Left renal cortex interstitium (tissue), 4 donors: ENCODE results near the gene ETV2. TPM values are rescaled to one million over a fixed set of nuclear protein-coding genes. Genes with fewer than 3 reads are reported as not detected.

Source experiments
- DNase-seq, 4 donors: peaks; one replicate each; pipeline ENCODE4 v3.0.0-alpha.2; 2013; ENCODE audit warnings: low read depth in 4 of 4, low spot score in 2 of 4, missing footprints in 1 of 4
- polyA plus RNA-seq, 4 donors: library from polyadenylated mRNA; unstranded; fragments of 120-200 nt; gene quantifications; one replicate each; pipeline ENCODE4 v1.2.1, GENCODE V29; 2013; ENCODE audit not compliant: insufficient read length in 4 of 4

ETV2 gene
- polyA plus RNA-seq, 4 donors = 1.1 to 3.6 (median 2.6) TPM

DNA sequence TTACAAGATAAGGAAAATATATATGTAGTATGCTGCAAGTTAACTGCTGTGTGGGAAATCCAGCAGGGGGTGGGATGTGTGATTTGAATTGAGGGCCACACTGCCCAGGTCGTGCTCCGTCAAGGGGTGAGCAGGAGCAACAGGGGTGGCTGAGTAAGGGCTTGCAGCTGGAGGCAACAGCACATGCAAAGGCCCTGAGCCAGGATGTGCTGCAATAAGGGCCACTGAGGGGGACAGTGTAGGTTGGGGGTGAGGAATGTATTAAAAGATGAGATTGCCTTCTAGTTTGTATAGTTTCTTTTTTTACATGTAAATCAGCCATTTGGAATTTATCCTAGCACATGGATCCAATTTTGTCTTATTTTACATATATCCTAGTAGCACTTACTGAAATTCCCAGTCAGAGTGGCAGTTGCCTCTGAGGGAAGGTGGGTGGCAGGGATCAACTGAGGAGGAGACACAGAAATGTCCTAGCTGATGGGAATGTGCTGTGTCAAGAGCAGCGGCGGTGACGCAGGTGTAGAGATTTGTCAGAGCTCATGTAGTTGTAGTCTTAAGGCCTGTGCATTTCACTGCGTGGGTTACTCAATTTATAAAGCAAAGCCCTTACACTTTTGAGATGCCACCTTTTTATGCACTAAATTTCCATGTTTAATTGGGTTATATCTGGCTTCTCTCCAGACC, 18.1 kb upstream of the ETV2 start:
- DNase-seq = no peak

DNA sequence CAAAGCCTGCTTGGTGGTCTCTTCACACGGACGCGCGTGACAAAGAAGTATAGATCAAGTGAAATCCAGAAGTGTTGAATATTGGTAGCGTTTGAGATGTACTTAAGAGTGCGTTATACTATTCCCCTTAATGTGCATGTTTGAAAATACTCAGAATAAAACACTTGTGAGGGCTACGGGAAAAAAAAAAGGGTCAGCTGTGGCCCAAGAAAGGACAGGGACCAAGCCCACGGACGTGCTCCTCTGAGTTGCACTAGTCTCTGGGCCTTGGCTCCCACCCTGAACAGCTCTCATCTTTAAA, 13.3 kb upstream of the ETV2 start:
- DNase-seq = no peak

DNA sequence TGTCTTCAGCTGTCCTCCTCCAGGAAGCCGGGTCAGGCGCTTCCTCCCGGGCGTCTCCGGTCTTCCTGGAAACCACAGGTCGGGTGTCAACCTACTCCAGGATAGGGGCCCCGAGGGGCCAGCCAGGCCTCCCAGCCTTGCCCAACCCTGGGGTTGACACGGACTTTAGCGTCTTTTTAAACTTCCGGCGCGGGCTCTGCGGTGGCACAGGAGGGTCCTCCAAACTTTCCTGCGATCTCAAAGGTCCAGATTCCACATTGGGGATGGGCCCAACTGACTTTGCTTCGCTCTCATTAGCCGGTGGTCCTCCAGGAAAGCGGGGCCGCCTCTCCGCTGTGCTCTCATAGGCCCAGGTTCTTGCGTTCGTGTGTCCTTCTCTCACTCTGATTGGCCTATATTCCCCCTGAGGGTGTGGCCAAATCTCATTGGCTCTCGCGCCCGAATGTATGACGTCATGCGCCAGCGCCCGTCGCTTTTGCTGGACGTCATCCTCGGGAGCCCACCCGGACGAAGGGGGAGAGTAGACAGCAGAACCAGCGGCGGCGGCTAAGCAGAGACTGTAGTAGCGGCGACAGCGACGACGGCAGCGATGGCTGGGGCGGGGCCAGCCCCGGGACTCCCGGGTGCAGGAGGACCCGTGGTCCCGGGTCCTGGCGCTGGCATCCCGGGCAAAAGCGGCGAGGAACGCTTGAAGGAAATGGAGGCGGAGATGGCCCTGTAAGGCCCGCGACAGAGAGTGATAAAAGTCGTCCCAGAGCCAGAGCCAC, 12.8 kb upstream of the ETV2 start, which contains the start of gene RBM42:
Gene RBM42, plus strand, starts transcription at position 472 of the 767 bp plus-strand sequence. Its CDS starts 118 bp downstream, at position 590.
- peak; percentile 96 to 99 (median 98) for DNase-seq

- no peak for DNase-seq
Observed at GRCh38 chr19:35629332-35629633, 12.3 kb upstream of the ETV2 start.

DNA sequence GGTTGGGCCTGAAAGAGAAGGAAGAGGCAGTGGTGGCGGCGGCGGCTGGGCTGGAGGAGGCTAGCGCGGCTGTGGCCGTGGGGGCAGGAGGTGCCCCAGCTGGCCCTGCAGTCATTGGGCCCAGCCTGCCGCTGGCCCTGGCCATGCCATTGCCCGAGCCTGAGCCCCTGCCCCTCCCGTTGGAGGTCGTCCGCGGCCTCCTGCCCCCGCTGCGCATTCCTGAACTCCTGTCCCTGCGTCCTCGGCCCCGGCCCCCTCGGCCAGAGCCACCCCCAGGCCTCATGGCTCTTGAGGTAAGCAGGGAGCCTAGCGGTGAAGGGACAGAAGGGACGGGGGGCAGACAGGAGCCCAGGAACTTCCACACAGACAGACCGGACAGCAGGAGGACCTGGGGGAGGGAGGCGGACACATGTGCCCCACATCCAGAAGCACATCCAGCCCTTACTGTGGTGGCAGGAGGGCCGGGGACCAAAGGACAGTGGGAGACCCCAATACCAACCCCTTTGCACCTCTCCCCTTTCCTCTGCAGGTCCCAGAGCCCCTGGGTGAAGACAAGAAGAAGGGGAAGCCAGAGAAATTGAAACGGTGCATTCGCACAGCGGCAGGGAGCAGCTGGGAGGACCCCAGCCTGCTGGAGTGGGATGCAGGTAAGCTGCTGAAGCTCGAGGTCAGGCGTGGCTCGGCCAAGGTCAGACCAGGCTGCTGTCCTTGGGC, 7.7 kb upstream of the ETV2 start:
- DNase-seq = no peak

GRCh38 chr19:35636651-35637050, 4.9 kb upstream of the ETV2 start:
- DNase-seq = no peak

DNA sequence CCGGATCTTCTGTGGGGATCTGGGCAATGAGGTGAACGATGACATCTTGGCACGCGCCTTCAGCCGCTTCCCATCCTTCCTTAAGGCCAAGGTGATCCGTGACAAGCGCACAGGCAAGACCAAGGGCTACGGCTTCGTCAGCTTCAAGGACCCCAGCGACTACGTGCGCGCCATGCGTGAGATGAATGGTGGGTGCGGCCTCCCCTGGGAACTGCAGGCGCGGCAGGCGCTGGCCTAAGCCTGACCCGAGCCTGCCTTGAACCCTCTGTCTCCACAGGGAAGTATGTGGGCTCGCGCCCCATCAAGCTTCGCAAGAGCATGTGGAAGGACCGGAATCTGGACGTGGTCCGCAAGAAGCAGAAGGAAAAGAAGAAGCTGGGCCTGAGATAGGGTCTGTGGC, 4.4 kb upstream of the ETV2 start:
- no peak for DNase-seq

- DNase-seq = no peak
Observed at GRCh38 chr19:35639321-35639639, 2.3 kb upstream of the ETV2 start.

- DNase-seq = no peak
Observed at GRCh38 chr19:35639863-35640262, 1.7 kb upstream of the ETV2 start.

- DNase-seq = no peak
Observed at GRCh38 chr19:35642312-35642711, 767 bp downstream of the ETV2 start.

DNA sequence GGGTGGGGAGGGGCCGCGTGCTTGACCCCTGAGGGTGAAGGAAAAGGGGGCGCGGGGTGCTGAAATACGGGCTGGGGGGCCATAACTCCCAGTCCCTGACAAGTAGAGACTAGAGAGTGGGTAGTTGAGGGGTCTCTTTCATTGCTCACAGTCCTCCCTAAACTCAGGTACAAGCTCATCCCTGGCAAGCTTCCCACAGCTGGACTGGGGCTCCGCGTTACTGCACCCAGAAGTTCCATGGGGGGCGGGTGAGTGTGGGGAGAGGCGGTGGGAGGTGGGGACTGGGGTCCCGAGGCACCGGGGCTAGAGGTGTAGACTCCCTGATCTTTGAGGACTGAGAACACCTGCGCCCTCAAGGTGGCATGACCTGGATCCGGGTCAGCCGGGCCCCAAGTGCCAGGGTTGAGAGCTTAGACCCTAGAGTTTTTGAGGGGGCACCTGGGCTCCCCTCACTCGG, 1.3 kb downstream of the ETV2 start:
- no peak for DNase-seq

DNA sequence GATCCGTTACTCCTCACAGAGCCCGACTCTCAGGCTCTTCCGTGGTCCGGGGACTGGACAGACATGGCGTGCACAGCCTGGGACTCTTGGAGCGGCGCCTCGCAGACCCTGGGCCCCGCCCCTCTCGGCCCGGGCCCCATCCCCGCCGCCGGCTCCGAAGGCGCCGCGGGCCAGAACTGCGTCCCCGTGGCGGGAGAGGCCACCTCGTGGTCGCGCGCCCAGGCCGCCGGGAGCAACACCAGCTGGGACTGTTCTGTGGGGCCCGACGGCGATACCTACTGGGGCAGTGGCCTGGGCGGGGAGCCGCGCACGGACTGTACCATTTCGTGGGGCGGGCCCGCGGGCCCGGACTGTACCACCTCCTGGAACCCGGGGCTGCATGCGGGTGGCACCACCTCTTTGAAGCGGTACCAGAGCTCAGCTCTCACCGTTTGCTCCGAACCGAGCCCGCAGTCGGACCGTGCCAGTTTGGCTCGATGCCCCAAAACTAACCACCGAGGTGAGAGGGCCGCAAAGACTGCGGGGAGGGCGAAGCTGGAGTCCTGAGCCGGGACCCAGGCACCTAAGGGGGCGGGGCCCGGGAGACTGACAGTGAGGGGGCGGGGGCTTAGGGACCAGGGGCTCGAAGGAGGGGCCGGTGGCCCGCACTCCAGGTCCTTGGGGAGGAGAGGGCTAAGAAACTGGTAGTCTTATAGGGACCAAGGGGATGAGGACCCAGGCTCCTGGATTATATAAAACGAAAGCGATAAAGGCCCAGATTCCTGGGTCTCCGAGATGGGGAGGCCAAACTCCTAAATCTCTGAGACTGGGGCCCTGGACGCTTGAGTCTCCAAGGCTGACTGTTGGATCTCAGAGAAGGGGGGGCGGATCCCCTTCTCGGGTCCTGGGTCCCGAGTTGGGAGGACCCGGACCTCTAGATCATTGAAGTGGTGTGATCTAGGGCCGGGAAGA, 2.0 kb downstream of the ETV2 start:
- peak in 2 of 4 donors; percentile 82 to 86 for DNase-seq

GRCh38 chr19:35644206-35644986, 2.9 kb downstream of the ETV2 start:
- peak in 3 of 4 donors; percentile 48 to 77 (median 74) for DNase-seq

DNA sequence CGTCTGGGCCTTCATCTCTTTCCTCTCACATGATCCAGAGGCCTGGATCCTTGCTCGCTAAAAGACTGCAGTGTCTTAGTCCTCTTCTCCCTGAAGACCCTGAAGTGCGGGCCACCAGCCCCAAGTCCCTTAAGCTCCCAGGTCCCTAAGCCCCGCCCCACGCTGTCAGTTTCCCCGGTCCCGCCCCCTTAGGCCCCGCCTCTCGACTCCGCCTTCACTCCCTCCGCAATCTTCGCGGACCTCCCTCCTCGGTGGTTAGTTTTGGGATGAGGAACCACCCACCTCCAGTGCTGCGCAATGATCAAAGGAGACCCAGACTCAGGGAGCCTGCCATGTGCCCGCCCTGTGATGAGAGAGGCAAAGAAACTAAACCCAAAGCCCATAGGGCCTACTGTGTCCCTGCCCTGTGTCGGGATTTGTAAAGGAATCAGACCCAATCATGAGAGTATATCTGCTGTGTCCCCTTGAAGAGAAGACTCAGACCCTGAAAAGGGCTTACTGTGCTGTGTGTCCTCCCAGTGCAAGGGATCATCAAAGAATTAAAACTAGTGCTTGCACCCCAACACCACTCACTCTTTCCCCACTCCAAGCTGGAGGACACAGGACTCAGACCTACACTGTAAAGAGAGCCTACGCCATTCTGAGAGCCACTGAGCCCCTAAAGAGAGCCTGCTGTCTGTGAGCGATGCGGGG, 3.6 kb downstream of the ETV2 start:
- peak in 1 of 4 donors; percentile 24 for DNase-seq

GRCh38 chr19:35645680-35646511, 4.4 kb downstream of the ETV2 start:
- no peak for DNase-seq

GRCh38 chr19:35648017-35648961, 6.7 kb downstream of the ETV2 start, which contains the start of gene COX6B1:
Gene COX6B1, plus strand, starts transcription at chr19:35648323. Its CDS starts 2,921 bp downstream, at chr19:35651244.
- peak in 3 of 4 donors; percentile 87 to 96 (median 89) for DNase-seq

- DNase-seq = no peak
Observed at GRCh38 chr19:35650581-35650980, 9.0 kb downstream of the ETV2 start.
